CD14-positive monocyte (primary cell): ENCODE measurements around the gene SLC25A31. TPM values are rescaled to one million over a fixed set of nuclear protein-coding genes. Genes with fewer than 3 reads are reported as not detected.

Experiments
- DNase-seq, 3 donors: peaks; one replicate each; pipeline ENCODE4 v3.0.0-alpha.2; 2011 to 2022
- H2AFZ ChIP-seq: 2 replicates; pipeline ENCODE4 v1.6.0; 2012; ENCODE audit warnings: mild to moderate bottlenecking, low read depth, low read length, inconsistent platforms; ENCODE audit not compliant: insufficient read depth, poor library complexity, severe bottlenecking
- H3K27ac ChIP-seq, 2 donors: 1 replicate in 1 of 2; 2 replicates in 1 of 2; pipeline ENCODE4 v1.5.1; 2012 to 2013; ENCODE audit warnings: low read length in 2 of 2, control low read depth in 1 of 2, inconsistent platforms in 1 of 2, low read depth in 1 of 2, mild to moderate bottlenecking in 1 of 2
- H3K27me3 ChIP-seq, 2 donors: one replicate each; pipeline versions ENCODE4 v1.6.0 to v1.6.1; 2011 to 2013; ENCODE audit warnings: low read length in 2 of 2; ENCODE audit not compliant: control insufficient read depth in 2 of 2, insufficient read depth in 2 of 2
- H3K36me3 ChIP-seq, 2 donors: replicated peaks in 1 of 2; 1 replicate in 1 of 2; 2 replicates in 1 of 2; pipeline versions ENCODE4 v1.5.1 to v1.6.1; 2012 to 2013; ENCODE audit warnings: low read length in 2 of 2, control low read depth in 1 of 2, inconsistent platforms in 1 of 2, mild to moderate bottlenecking in 1 of 2; ENCODE audit not compliant: insufficient read depth in 2 of 2, control insufficient read depth in 1 of 2
- H3K4me1 ChIP-seq, 2 donors: 1 replicate in 1 of 2; 2 replicates in 1 of 2; pipeline versions ENCODE4 v1.5.1 to v1.6.1; 2012 to 2013; ENCODE audit warnings: low read length in 2 of 2, control low read depth in 1 of 2, inconsistent platforms in 1 of 2, mild to moderate bottlenecking in 1 of 2, moderate library complexity in 1 of 2; ENCODE audit not compliant: insufficient read depth in 2 of 2, control insufficient read depth in 1 of 2
- H3K4me2 ChIP-seq: replicated peaks from 2 replicates; pipeline ENCODE3; 2012; ENCODE audit warnings: low read length, moderate library complexity, mild to moderate bottlenecking; ENCODE audit not compliant: poor library complexity, severe bottlenecking; ENCODE audit errors: extremely low read depth
- H3K4me3 ChIP-seq, 3 experiments: fragments of 200-600 bp in 1 of 3; sonication (generic) in 1 of 3; replicated peaks in 1 of 3; 1 replicate in 2 of 3; 2 replicates in 1 of 3; pipeline ENCODE4 v1.5.1; 2011 to 2013; ENCODE audit warnings: low read length in 3 of 3, mild to moderate bottlenecking in 3 of 3, control low read depth in 2 of 3, low read depth in 2 of 3, inconsistent platforms in 1 of 3, moderate library complexity in 1 of 3
- H3K79me2 ChIP-seq: 2 replicates; pipeline ENCODE4 v1.6.0; 2012; ENCODE audit warnings: mild to moderate bottlenecking, control low read depth, inconsistent platforms, low read length, moderate library complexity; ENCODE audit not compliant: insufficient read depth
- H3K9ac ChIP-seq: 2 replicates; pipeline ENCODE4 v1.6.0; 2017; ENCODE audit warnings: low read length, mild to moderate bottlenecking; ENCODE audit not compliant: insufficient read depth, poor library complexity, severe bottlenecking
- H3K9me3 ChIP-seq, 2 donors: replicated peaks in 1 of 2; 1 replicate in 1 of 2; 2 replicates in 1 of 2; pipeline versions ENCODE4 v1.5.1 to v1.6.1; 2012 to 2013; ENCODE audit warnings: low read length in 2 of 2, control low read depth in 1 of 2; ENCODE audit not compliant: control insufficient read depth in 1 of 2, insufficient read depth in 1 of 2
- H4K20me1 ChIP-seq: 2 replicates; pipeline ENCODE4 v1.6.0; 2012; ENCODE audit warnings: mild to moderate bottlenecking, low read length, control low read depth, moderate library complexity; ENCODE audit not compliant: insufficient read depth
- H3K27ac Mint-ChIP-seq, 7 donors: one replicate each; pipeline ENCODE4 v1.8.0; 2020; ENCODE audit warnings: mild to moderate bottlenecking in 7 of 7, mixed read lengths in 7 of 7, moderate library complexity in 6 of 7, inconsistent platforms in 2 of 7
- H3K27me3 Mint-ChIP-seq, 3 donors: one replicate each; pipeline ENCODE4 v1.8.0; 2021 to 2022; ENCODE audit warnings: low read depth in 3 of 3, mild to moderate bottlenecking in 3 of 3, mixed read lengths in 3 of 3, moderate library complexity in 3 of 3, inconsistent platforms in 1 of 3
- H3K36me3 Mint-ChIP-seq, 2 donors: one replicate each; pipeline ENCODE4 v1.8.0; 2020; ENCODE audit warnings: mixed read lengths in 2 of 2, inconsistent platforms in 1 of 2, mild to moderate bottlenecking in 1 of 2
- H3K4me1 Mint-ChIP-seq: one replicate; pipeline ENCODE4 v1.8.0; 2020; ENCODE audit warnings: mild to moderate bottlenecking, mixed read lengths
- H3K4me3 Mint-ChIP-seq, 2 donors: one replicate each; pipeline ENCODE4 v1.8.0; 2020; ENCODE audit warnings: mild to moderate bottlenecking in 2 of 2, mixed read lengths in 2 of 2, moderate library complexity in 1 of 2
- H3K9me3 Mint-ChIP-seq, 7 donors: one replicate each; pipeline ENCODE4 v1.8.0; 2020 to 2022; ENCODE audit warnings: mixed read lengths in 7 of 7, mild to moderate bottlenecking in 6 of 7, moderate library complexity in 6 of 7, inconsistent platforms in 2 of 7
- CTCF ChIP-seq: fragments of 200-600 bp; IDR thresholded peaks from one replicate; pipeline ENCODE4 v1.8.0; 2022; ENCODE audit warnings: antibody characterized with exemption, mild to moderate bottlenecking
- WGBS: methylation state at CpG from one replicate; pipeline ENCODE4 v1.1.5; 2013; ENCODE audit warnings: missing lambda C conversion rate; ENCODE audit not compliant: insufficient coverage; 5-methylcytosine and 5-hydroxymethylcytosine counted together
- intact Hi-C, 2 donors: fragments of 100-400 bp; cut with micrococcal nuclease; formaldehyde crosslinking; loops; one replicate each; pipeline versions ENCODE4 v1.15.0 to v1.15.1; 2023
- polyA plus RNA-seq, 3 donors: library from polyadenylated mRNA; depleted of rRNA in 1 of 3; unstranded in 2 of 3; stranded (reverse) in 1 of 3; fragments of 300-500 nt in 2 of 3; fragments of >200 nt in 1 of 3; fragmentation: Illumina TruSeq in 2 of 3; gene quantifications; 1 replicate in 2 of 3; 2 replicates in 1 of 3; pipeline ENCODE4 v1.2.3, GENCODE V29; 2012 to 2021

Gene SLC25A31
- polyA plus RNA-seq, 3 donors = not detected

- Mint-ChIP-seq H3K27me3 (peaks cover 0 to 7% (median 0%) of the 10 kb centered on the region in 3 donors), H3K9me3 (no peaks in the 10 kb centered on the region), H3K4me3 (no peak overlapping the region), H3K36me3 (no peaks in the 10 kb centered on the region), H3K27ac (no peak overlapping the region), H3K4me1 (no peaks in the 10 kb centered on the region)
- Histone ChIP-seq H3K4me3 (no peak overlapping the region), H3K4me2 (no peak overlapping the region), H3K9ac (no peak overlapping the region), H3K79me2 (no peaks in the 10 kb centered on the region), H4K20me1 (no peaks in the 10 kb centered on the region), H3K27me3 (no peaks in the 10 kb centered on the region), H3K36me3 (no peaks in the 10 kb centered on the region), H3K27ac (no peak overlapping the region), H3K9me3 (no peaks in the 10 kb centered on the region), H2AFZ (no peak overlapping the region), H3K4me1 (no peaks in the 10 kb centered on the region)
- DNase-seq = no peak
- intact Hi-C loops = no loop called here
- TF ChIP-seq CTCF = no peak
- WGBS = no CpG with 5 or more reads among the region's 1 CpG
These were observed 61.2 kb downstream of the SLC25A31 start for GRCh38 chr4:127791391-127791790.

- Mint-ChIP-seq H3K4me3 (no peak overlapping the region), H3K4me1 (no peaks in the 10 kb centered on the region)
These were observed 63.3 kb downstream of the SLC25A31 start for GRCh38 chr4:127793528-127793927.

More at GRCh38 chr4:127793528-127793927, 63.3 kb downstream of the SLC25A31 start:
- Histone ChIP-seq H3K9ac (no peak overlapping the region), H3K27ac (no peak overlapping the region), H3K4me1 (no peaks in the 10 kb centered on the region), H4K20me1 (no peaks in the 10 kb centered on the region), H3K79me2 (no peaks in the 10 kb centered on the region), H3K27me3 (no peaks in the 10 kb centered on the region), H3K9me3 (no peaks in the 10 kb centered on the region), H3K4me2 (no peak overlapping the region), H2AFZ (no peak overlapping the region), H3K36me3 (no peaks in the 10 kb centered on the region), H3K4me3 (no peak overlapping the region)
- DNase-seq = no peak
- no CpG with 5 or more reads among the region's 1 CpG for WGBS
- no peak for TF ChIP-seq CTCF
- H3K36me3 Mint-ChIP-seq = no peaks in the 10 kb centered on the region
- intact Hi-C loops = no loop called here
- peaks cover 0 to 5% (median 0%) of the 10 kb centered on the region in 3 donors for H3K27me3 Mint-ChIP-seq
- no peaks in the 10 kb centered on the region for H3K9me3 Mint-ChIP-seq
- H3K27ac Mint-ChIP-seq = no peak overlapping the region
